Heart right ventricle (tissue), 16 donors: Measurements from ENCODE around the gene JCAD. TPM values are rescaled to one million over a fixed set of nuclear protein-coding genes. Genes with fewer than 3 reads are reported as not detected.

Source experiments
- ATAC-seq, 8 donors: fragments of 200-7000 bp; cut with Tn5 transposase; one replicate each; pipeline ENCODE4 v1.9.1; 2020; ENCODE audit warnings: mild to moderate bottlenecking in 8 of 8, moderate library complexity in 8 of 8, moderate number of reproducible peaks in 1 of 8
- DNase-seq, 2 donors: peaks; one replicate each; pipeline ENCODE4 v3.0.0-alpha.2; 2020
- H3K27ac ChIP-seq, 10 donors: fragments of 200-600 bp; sonication (generic) in 2 of 10; one replicate each; pipeline versions ENCODE4 v1.5.0 to v1.8.0; 2020 to 2022; ENCODE audit warnings: mild to moderate bottlenecking in 3 of 10
- H3K27me3 ChIP-seq, 7 donors: fragments of 200-600 bp; one replicate each; pipeline ENCODE4 v1.8.0; 2021 to 2022; ENCODE audit warnings: mild to moderate bottlenecking in 2 of 7
- H3K36me3 ChIP-seq, 9 donors: fragments of 200-600 bp; sonication (generic) in 1 of 9; one replicate each; pipeline versions ENCODE4 v1.5.0 to v1.8.0; 2020 to 2022; ENCODE audit warnings: mild to moderate bottlenecking in 2 of 9
- H3K4me1 ChIP-seq, 9 donors: fragments of 200-600 bp; sonication (generic) in 1 of 9; one replicate each; pipeline versions ENCODE4 v1.5.0 to v1.8.0; 2020 to 2022; ENCODE audit warnings: mild to moderate bottlenecking in 4 of 9
- H3K4me3 ChIP-seq, 10 donors: fragments of 200-600 bp; sonication (generic) in 2 of 10; one replicate each; pipeline versions ENCODE4 v1.5.0 to v1.8.0; 2020 to 2022; ENCODE audit warnings: mild to moderate bottlenecking in 7 of 10, moderate library complexity in 2 of 10
- H3K9me3 ChIP-seq, 11 donors: fragments of 200-600 bp in 10 of 11; sonication (generic) in 2 of 11; one replicate each; pipeline versions ENCODE4 v1.5.0 to v1.8.0; 2013 to 2022; ENCODE audit warnings: mild to moderate bottlenecking in 2 of 11, control low read depth in 1 of 11, moderate library complexity in 1 of 11
- CTCF ChIP-seq, 9 donors: fragments of 200-600 bp; sonication (generic) in 2 of 9; IDR thresholded peaks; one replicate each; pipeline versions ENCODE4 v1.5.0 to v1.8.0; 2021 to 2022; ENCODE audit warnings: antibody characterized with exemption in 9 of 9, mild to moderate bottlenecking in 5 of 9, moderate library complexity in 1 of 9
- WGBS, 2 donors: extraction: QIAGEN DNeasy Blood & Tissue Kit; methylation state at CpG; one replicate each; pipeline ENCODE4 v1.1.7; 2013; ENCODE audit warnings: inconsistent platforms in 1 of 2; 5-methylcytosine and 5-hydroxymethylcytosine counted together
- intact Hi-C, 10 donors: fragments of 100-400 bp; cut with DNase I; formaldehyde crosslinking; loops; one replicate each; pipeline versions ENCODE4 v1.11.1 to v1.14.2; 2022
- polyA plus RNA-seq, 2 donors: library from polyadenylated mRNA; stranded (reverse); fragments of 200-250 nt; gene quantifications; one replicate each; pipeline ENCODE4 v1.2.3, GENCODE V29; 2013
- total RNA-seq, 10 donors: library from RNA; stranded (reverse); fragmentation: NEBNext Ultra II Directional in 3 of 10; extraction: Animal tissue kit (Norgen Biotek cat#: 25700) in 3 of 10; gene quantifications; one replicate each; pipeline versions ENCODE4 v1.2.1 to v1.2.4, GENCODE V29; 2021 to 2023
- donor health status: Arrhythmogenic right ventricular cardiomyopathy.
- donor health status: ischemic (EF 13 %, LVEDD 7.1; RV severe dilation, severe dysfunction).
- donor health status: healthy with polysubstance abuse.
- donor health status: DM: no; HTN: yes; CAD: no.
- donor health status: DM: no; HTN: no; CAD: no.
- donor health status: ischemic (EF 25% LVEDD 6.9; RV normal size, moderate dysfunction).
- donor health status: ischemic (EF 25% LVEDD 5.7; RV mildly dilated, moderate dysfunction).
- donor health status: healthy.
- donor health status: DM: yes; HTN: yes; CAD: no.
- donor health status: Ischemic cardiomyopathy.
- donor health status: ischemic (EF 35%, LVEDD 5.7; RV mildly dilated, moderate dysfunction).
- donor health status: nonischemic (EF 11% LVEDD 7.7; RV severe dilation, severe dysfunction).
- donor health status: DM: yes; HTN: yes; CAD: no.
- donor health status: PGD.
- donor health status: ischemic (EF 29% LVEDD 5.4; RV normal size, mild dysfunction).
- donor health status: nonischemic (EF 23%, LVEDD 6.1; RV moderate dilation, normal function).

Gene JCAD
- total and polyA plus RNA-seq, 12 donors = 7.7 to 39.8 (median 19.7) TPM

GRCh38 chr10:30002426-30003266, 56.7 kb downstream of the JCAD start:
- intact Hi-C loops = loop anchor here in 4 of 10 donors (5.0 to 10.0 kb wide), 5 partner anchors 75 to 268 kb away; no protein-coding TSS in a partner anchor
- WGBS, 2 donors = 56 to 61% methylated on average over 16 of the region's 16 CpGs
- peaks cover 0 to 6% (median 0%) of the 10 kb centered on the region in 7 donors for H3K27me3 ChIP-seq
- H3K27ac ChIP-seq = peak overlapping the region in 1 of 10 donors; percentile 86
- peak; percentile 68 to 71 for DNase-seq
- H3K4me3 ChIP-seq = no peak overlapping the region
- H3K36me3 ChIP-seq = no peaks in the 10 kb centered on the region
- peaks cover 11 to 38% (median 32%) of the 10 kb centered on the region in 9 donors for H3K4me1 ChIP-seq
- TF ChIP-seq CTCF (IDR thresholded peaks at IDR 0.05) = peak; percentile 51 to 79 (median 70)
- H3K9me3 ChIP-seq = no peaks in the 10 kb centered on the region
- peak; percentile 57 to 72 (median 68) for ATAC-seq

- Histone ChIP-seq H3K27me3 (peaks cover 0 to 11% (median 0%) of the 10 kb centered on the region in 7 donors), H3K9me3 (no peaks in the 10 kb centered on the region), H3K4me3 (no peak overlapping the region), H3K27ac (peak overlapping the region; percentile 31 to 86 (median 60)), H3K4me1 (peaks cover 11 to 36% (median 29%) of the 10 kb centered on the region in 9 donors), H3K36me3 (no peaks in the 10 kb centered on the region)
- 35 to 57% methylated on average over 12 of the region's 12 CpGs for WGBS, 2 donors
- intact Hi-C loops = loop anchor here in 4 of 10 donors (5.0 to 10.0 kb wide), 5 partner anchors 74 to 266 kb away; no protein-coding TSS in a partner anchor
- peak in 1 of 2 donors; percentile 85 for DNase-seq
- peak; percentile 44 to 81 (median 68) for ATAC-seq
- no peak for TF ChIP-seq CTCF (IDR thresholded peaks at IDR 0.05)
Measured at GRCh38 chr10:30000802-30001571, 58.4 kb downstream of the JCAD start.

GRCh38 chr10:29998142-29998808, 61.1 kb downstream of the JCAD start:
- ATAC-seq (peak in 7 of 8 donors; percentile 45 to 70 (median 63)), DNase-seq (peak; percentile 62 to 80)
- Histone ChIP-seq H3K4me1 (peaks cover 11 to 36% (median 29%) of the 10 kb centered on the region in 9 donors), H3K4me3 (no peak overlapping the region), H3K27me3 (peaks cover 0 to 11% (median 0%) of the 10 kb centered on the region in 7 donors), H3K9me3 (no peaks in the 10 kb centered on the region), H3K36me3 (no peaks in the 10 kb centered on the region), H3K27ac (no peak overlapping the region)
- WGBS, 2 donors = 40% methylated on average over 12 of the region's 12 CpGs
- intact Hi-C loops = loop anchor here in 9 of 10 donors (1.0 to 10.0 kb wide), 5 partner anchors 73 to 244 kb away; no protein-coding TSS in a partner anchor
- peak; percentile 96 to 100 (median 99) for TF ChIP-seq CTCF (IDR thresholded peaks at IDR 0.05)
